ENCODE results near the gene SCN3A.

DNA sequence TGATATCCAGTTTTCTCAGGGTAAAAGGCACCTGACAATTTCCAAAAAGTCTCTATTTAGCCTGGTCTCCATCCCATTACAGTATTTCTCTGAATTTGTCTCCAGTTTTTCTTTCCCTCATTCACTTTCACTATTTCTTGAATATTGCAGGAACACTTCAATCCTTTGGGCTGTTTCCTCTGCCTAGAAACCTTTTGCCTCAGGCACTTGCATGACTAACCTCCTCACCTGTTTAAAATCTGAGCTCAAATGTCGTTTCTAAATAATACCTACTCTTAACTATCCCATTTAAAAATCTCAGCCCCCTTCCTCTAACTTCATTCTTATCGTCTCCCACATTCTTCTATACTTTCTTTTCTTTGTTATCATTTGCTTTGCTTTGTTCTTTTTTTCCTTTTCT lies 44.4 kb upstream of the SCN3A start:
- no peak for TF ChIP-seq POLR2A (IDR thresholded peaks at IDR 0.05)
- no peak for TF ChIP-seq CTCF (IDR thresholded peaks at IDR 0.05)
- no peak for TF ChIP-seq POLR2AphosphoS5 (IDR thresholded peaks at IDR 0.05)
- no peak for TF ChIP-seq EP300 (IDR thresholded peaks at IDR 0.05)

Data from stomach (tissue), 4 donors.